ENCODE data around the gene REEP1.

- TF ChIP-seq CBX1 (IDR thresholded peaks at IDR 0.05; ENCODE audit: low read depth) (no peak), POLR2AphosphoS2 (IDR thresholded peaks at IDR 0.05; ENCODE audit: low read depth, low read length) (no peak), JUND (CRISPR knock-in tag; IDR thresholded peaks at IDR 0.05) (no peak), ATF2 (CRISPR knock-in tag; IDR thresholded peaks at IDR 0.05) (no peak), JUNB (CRISPR knock-in tag; IDR thresholded peaks at IDR 0.05; ENCODE audit: borderline replicate concordance) (no peak), IKZF1 (IDR thresholded peaks at IDR 0.05) (no peak), KLF16 (CRISPR knock-in tag; IDR thresholded peaks at IDR 0.05) (no peak), ZNF143 (CRISPR knock-in tag; IDR thresholded peaks at IDR 0.05) (no peak), CBFB (CRISPR knock-in tag; IDR thresholded peaks at IDR 0.05) (no peak), ZNF510 (CRISPR knock-in tag; IDR thresholded peaks at IDR 0.05; ENCODE audit: low read depth) (no peak), ZNF362 (CRISPR knock-in tag; IDR thresholded peaks at IDR 0.05; ENCODE audit: borderline replicate concordance) (no peak)
These were observed 39.9 kb downstream of the REEP1 start for GRCh38 chr2:86297382-86298147.
